ENCODE results near the gene PPM1B.

DNA sequence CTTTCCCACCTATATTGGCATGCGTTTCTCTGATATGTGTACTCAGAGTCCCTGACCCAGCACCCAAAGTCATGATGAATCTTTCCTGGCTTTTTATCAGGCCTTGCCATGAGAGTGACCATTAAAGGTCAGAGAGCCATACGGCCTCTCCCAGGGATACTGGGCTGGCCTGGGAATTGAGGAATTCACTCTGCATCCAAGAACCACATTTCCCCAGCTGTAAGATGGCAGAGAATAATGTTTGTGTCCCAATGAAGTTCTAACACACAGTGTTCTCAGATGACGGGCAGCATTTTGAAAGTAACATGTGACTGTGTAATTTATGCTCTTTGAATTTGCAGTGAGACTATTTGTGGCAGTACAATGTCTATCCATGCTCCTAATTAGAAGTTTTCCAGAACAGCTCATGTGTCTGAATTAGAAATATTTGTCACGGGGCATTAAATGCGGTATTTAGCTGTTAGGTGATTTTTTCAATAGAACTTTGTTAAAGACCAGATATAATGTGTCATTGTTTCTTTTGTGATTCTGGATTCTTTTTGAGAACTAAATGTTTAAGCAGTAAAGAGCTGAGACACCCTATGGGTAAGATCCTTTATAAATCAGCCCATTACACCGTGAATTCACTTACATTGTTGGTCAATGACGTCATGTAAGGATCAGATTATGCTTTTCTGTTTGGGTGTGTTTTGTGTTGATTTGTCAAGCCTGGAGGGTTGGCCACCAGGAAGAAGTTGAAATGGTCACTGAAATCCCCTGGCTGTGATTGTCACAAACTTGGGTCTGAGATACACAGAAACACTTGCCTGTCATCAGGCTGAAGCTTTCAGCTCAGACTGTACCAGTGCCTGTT is 99.3 kb downstream of the PPM1B start:
- no peak for TF ChIP-seq EZH2 (IDR thresholded peaks at IDR 0.05; ENCODE audit: low read length, missing control alignments)
- TF ChIP-seq, protein P1, sequence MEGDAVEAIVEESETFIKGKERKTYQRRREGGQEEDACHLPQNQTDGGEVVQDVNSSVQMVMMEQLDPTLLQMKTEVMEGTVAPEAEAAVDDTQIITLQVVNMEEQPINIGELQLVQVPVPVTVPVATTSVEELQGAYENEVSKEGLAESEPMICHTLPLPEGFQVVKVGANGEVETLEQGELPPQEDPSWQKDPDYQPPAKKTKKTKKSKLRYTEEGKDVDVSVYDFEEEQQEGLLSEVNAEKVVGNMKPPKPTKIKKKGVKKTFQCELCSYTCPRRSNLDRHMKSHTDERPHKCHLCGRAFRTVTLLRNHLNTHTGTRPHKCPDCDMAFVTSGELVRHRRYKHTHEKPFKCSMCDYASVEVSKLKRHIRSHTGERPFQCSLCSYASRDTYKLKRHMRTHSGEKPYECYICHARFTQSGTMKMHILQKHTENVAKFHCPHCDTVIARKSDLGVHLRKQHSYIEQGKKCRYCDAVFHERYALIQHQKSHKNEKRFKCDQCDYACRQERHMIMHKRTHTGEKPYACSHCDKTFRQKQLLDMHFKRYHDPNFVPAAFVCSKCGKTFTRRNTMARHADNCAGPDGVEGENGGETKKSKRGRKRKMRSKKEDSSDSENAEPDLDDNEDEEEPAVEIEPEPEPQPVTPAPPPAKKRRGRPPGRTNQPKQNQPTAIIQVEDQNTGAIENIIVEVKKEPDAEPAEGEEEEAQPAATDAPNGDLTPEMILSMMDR (conservative IDR thresholded peaks at IDR 0.05 in 1 of 2, IDR thresholded peaks at IDR 0.05 in 1 of 2; ENCODE audit: low read depth in 1 of 2, low read length in 2 of 2): no peak

Data from fibroblast of lung (primary cell).